ENCODE results near the gene GPR155. TPM values are rescaled to one million over a fixed set of nuclear protein-coding genes. Genes with fewer than 3 reads are reported as not detected.

GPR155 gene
- total and polyA plus RNA-seq, 9 of the 15 experiments (the other 6 are each of a cell fraction or from before 2014, with no cell fraction given): 0.04 to 0.40 (median 0.11) TPM; not detected in 1

DNA sequence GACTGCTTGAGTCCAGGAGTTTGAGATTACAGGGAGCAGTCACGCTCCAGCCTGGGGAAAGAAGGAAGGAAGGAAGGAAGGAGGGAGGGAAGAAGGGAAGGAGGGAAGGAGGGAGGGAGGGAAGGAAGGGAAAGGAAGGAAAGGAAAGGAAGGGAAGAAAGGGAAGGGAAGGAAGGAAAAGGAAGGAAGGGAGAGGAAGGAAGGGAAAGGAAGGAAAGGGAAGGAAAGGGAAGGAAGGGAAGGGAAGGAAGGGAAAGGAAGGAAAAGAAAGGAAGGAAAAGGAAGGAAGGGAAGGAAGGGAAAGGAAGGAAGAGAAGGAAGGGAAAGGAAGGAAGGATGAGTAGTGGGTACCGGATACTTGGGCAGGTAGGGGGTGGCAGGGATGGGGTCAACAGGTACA is 32.3 kb downstream of the GPR155 start:
- H3K79me2 ChIP-seq (ENCODE audit: control insufficient read depth, insufficient read depth, low read length): no peaks in the 10 kb centered on the region
- ATAC-seq (no peak), FAIRE-seq (no peak), DNase-seq (ENCODE audit: extremely low read depth in 1 of 4, low spot score in 3 of 4) (no peak)
- no peak overlapping the region for H3K4me2 ChIP-seq (ENCODE audit: insufficient read depth, low read length)
- H3K4me1 ChIP-seq (replicated peaks in 1 of 2; ENCODE audit: control insufficient read depth in 2 of 2, insufficient read depth in 2 of 2, low read length in 2 of 2): no peaks in the 10 kb centered on the region
- in situ Hi-C loops (cut with MboI) (no loop called here), intact Hi-C loops (cut with micrococcal nuclease) (no loop called here)
- no TSS peak for BruUV-seq (replicated peaks)
- no peak overlapping the region for H2AFZ ChIP-seq (ENCODE audit: low read depth, low read length)
- no peaks in the 10 kb centered on the region for H3K9me3 ChIP-seq (replicated peaks; ENCODE audit: control insufficient read depth, insufficient read depth, low read depth, low read length)
- H3K4me3 ChIP-seq: no peak overlapping the region
- H3K27ac ChIP-seq (ENCODE audit: extremely low read depth, low read depth, low read length): no peak overlapping the region
- H3K9ac ChIP-seq (ENCODE audit: insufficient read depth in 1 of 2, low read depth in 2 of 2, low read length in 2 of 2): no peak overlapping the region
- H3K27me3 ChIP-seq (ENCODE audit: control insufficient read depth in 2 of 2, insufficient read depth in 2 of 2, low read length in 2 of 2): peaks cover 6 to 26% of the 10 kb centered on the region in 2 experiments
- WGBS (ENCODE audit: insufficient coverage, low coverage, missing lambda C conversion rate): 10% methylated on average over 2 of the region's 2 CpGs
- no peaks in the 10 kb centered on the region for H4K20me1 ChIP-seq (replicated peaks; ENCODE audit: control insufficient read depth, insufficient read depth, low read length)
- CTCF ChIA-PET (ENCODE audit: low intra/inter-chr PET ratio): no interaction called here
- POLR2A ChIA-PET: no interaction called here
- no peaks in the 10 kb centered on the region for H3K36me3 ChIP-seq (ENCODE audit: control insufficient read depth, insufficient read depth, low read length)
- no peaks in the 10 kb centered on the region for H3K9me1 ChIP-seq (ENCODE audit: control insufficient read depth, insufficient read depth, low read length)
- TF ChIP-seq MEF2D (tag; conservative IDR thresholded peaks at IDR 0.05; ENCODE audit: low read depth): no peak
- no peak for TF ChIP-seq ZNF134 (CRISPR knock-in tag; conservative IDR thresholded peaks at IDR 0.05)
- TF ChIP-seq EHMT2 (IDR thresholded peaks at IDR 0.05): no peak
- TF ChIP-seq CHCHD3 (CRISPR knock-in tag; IDR thresholded peaks at IDR 0.05): no peak
- peak; percentile 59; the same call in 1 of the 2 replicates for TF ChIP-seq HBP1 (CRISPR knock-in tag; IDR thresholded peaks at IDR 0.05)
- TF ChIP-seq THRB (CRISPR knock-in tag; conservative IDR thresholded peaks at IDR 0.05): 0 out of 2 replicates have a peak, but pooled peaks have one; percentile 53
- TF ChIP-seq ZBTB33 (CRISPR knock-in tag; IDR thresholded peaks at IDR 0.05): no peak
- no peak for TF ChIP-seq ZNF75A (CRISPR knock-in tag; IDR thresholded peaks at IDR 0.05)
- TF ChIP-seq ZNF174 (CRISPR knock-in tag; IDR thresholded peaks at IDR 0.05): no peak
- TF ChIP-seq SRSF9 (IDR thresholded peaks at IDR 0.05; ENCODE audit: borderline replicate concordance, low read depth, low read length): no peak
- TF ChIP-seq STAG1 (CRISPR knock-in tag; IDR thresholded peaks at IDR 0.05; ENCODE audit: borderline replicate concordance): no peak
- peak; percentile 24; the same call in 1 of the 2 replicates for TF ChIP-seq TAF7 (tag; IDR thresholded peaks at IDR 0.05)
- no peak for TF ChIP-seq MTA2 (IDR thresholded peaks at IDR 0.05; ENCODE audit: low read depth)
- no peak for TF ChIP-seq MAZ (CRISPR knock-in tag; conservative IDR thresholded peaks at IDR 0.05 in 1 of 2, IDR thresholded peaks at IDR 0.05 in 1 of 2)
- TF ChIP-seq DDX20 (tag; IDR thresholded peaks at IDR 0.05; ENCODE audit: low read depth): no peak
- no peak for TF ChIP-seq ZNF589 (CRISPR knock-in tag; IDR thresholded peaks at IDR 0.05; ENCODE audit: low read depth)

Measured in K562 (cell line).